GM19238 (cell line): ENCODE results near the gene SLC38A3.

ENCODE experiments used
- DNase-seq: peaks from one replicate; pipeline ENCODE4 v3.0.0; 2011; ENCODE audit warnings: low spot score; ENCODE audit not compliant: insufficient read length

The SLC38A3 gene

GRCh38 chr3:50204804-50205412 is at the start of gene SLC38A3:
TSS of gene SLC38A3 (plus strand) at chr3:50205271. CDS start at chr3:50214200, 8,929 bp downstream.
- no peak for DNase-seq

- DNase-seq = no peak
Measured at GRCh38 chr3:50155491-50155878, 49.6 kb upstream of the SLC38A3 start.

GRCh38 chr3:50155891-50156290 is 49.2 kb upstream of the SLC38A3 start:
- DNase-seq = no peak

- no peak for DNase-seq
Measured at GRCh38 chr3:50156549-50157493, 48.2 kb upstream of the SLC38A3 start.

GRCh38 chr3:50157827-50158529 is 47.1 kb upstream of the SLC38A3 start:
- DNase-seq = no peak

- DNase-seq = no peak
Measured at GRCh38 chr3:50158530-50159146, 46.4 kb upstream of the SLC38A3 start.

- DNase-seq = no peak
Measured at GRCh38 chr3:50160561-50160983, 44.5 kb upstream of the SLC38A3 start.

GRCh38 chr3:50161320-50161719 is 43.8 kb upstream of the SLC38A3 start:
- DNase-seq = no peak

GRCh38 chr3:50162034-50162883 is 42.8 kb upstream of the SLC38A3 start:
- no peak for DNase-seq

- no peak for DNase-seq
Measured at GRCh38 chr3:50163572-50164455, 41.3 kb upstream of the SLC38A3 start.

- DNase-seq = no peak
Measured at GRCh38 chr3:50164481-50164880, 40.6 kb upstream of the SLC38A3 start.

- DNase-seq = no peak
Measured at GRCh38 chr3:50164984-50165909, 39.8 kb upstream of the SLC38A3 start.

- no peak for DNase-seq
Measured at GRCh38 chr3:50165910-50166538, 39.0 kb upstream of the SLC38A3 start.

- no peak for DNase-seq
Measured at GRCh38 chr3:50166620-50167019, 38.5 kb upstream of the SLC38A3 start.

- no peak for DNase-seq
Measured at GRCh38 chr3:50167069-50167840, 37.8 kb upstream of the SLC38A3 start.

- DNase-seq = no peak
Measured at GRCh38 chr3:50167841-50168209, 37.2 kb upstream of the SLC38A3 start.

GRCh38 chr3:50168388-50168787 is 36.7 kb upstream of the SLC38A3 start:
- DNase-seq = no peak
